Activated CD8-positive, alpha-beta memory T cell treated with anti-CD3 and anti-CD28 coated beads for 4 hours (primary cell): Measurements from ENCODE around the gene MTSS2.

Experiments used
- DNase-seq, 2 donors: peaks; one replicate each; pipeline ENCODE4 v3.0.0-alpha.2; 2020; ENCODE audit warnings: low read depth in 2 of 2

MTSS2 gene, protein sequence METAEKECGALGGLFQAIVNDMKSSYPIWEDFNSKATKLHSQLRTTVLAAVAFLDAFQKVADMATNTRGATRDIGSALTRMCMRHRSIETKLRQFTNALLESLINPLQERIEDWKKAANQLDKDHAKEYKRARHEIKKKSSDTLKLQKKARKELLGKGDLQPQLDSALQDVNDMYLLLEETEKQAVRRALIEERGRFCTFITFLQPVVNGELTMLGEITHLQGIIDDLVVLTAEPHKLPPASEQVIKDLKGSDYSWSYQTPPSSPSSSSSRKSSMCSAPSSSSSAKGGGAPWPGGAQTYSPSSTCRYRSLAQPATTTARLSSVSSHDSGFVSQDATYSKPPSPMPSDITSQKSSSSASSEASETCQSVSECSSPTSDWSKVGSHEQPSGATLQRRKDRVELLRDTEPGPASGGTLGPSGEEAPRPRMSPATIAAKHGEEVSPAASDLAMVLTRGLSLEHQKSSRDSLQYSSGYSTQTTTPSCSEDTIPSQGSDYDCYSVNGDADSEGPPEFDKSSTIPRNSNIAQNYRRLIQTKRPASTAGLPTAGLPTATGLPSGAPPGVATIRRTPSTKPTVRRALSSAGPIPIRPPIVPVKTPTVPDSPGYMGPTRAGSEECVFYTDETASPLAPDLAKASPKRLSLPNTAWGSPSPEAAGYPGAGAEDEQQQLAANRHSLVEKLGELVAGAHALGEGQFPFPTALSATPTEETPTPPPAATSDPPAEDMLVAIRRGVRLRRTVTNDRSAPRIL

DNA sequence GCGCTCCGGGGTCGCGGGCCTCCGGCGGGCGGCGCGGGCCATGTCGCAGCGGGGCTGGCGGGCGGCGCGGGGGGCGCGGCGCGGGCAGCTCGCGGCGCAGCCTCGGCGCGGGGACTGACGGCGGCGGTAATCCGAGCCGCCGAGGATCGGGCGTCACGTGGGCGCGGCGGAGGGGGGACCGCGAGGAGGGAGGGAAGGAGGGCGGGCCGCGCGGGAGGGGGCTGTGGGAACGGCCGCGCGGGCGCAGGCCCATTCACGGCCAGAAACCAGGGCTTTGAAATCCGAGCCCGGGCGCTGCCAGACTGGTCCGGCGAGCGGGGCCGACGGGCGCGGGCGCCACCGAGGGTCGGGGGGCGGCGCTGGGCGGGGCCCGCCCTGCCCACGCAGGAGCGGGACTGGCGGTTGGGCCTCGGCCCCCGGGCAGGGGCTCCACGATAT, at the start of gene MTSS2:
MTSS2 (minus strand) TSS at position 116 of the 438 bp plus-strand sequence. CDS start 262 bp downstream, outside the sequence.
- DNase-seq, result no peak

GRCh38 chr16:70735141-70735979, 49.5 kb upstream of the MTSS2 start:
- no peak for DNase-seq

- no peak for DNase-seq
Measured at GRCh38 chr16:70734522-70735095, 48.8 kb upstream of the MTSS2 start.

DNA sequence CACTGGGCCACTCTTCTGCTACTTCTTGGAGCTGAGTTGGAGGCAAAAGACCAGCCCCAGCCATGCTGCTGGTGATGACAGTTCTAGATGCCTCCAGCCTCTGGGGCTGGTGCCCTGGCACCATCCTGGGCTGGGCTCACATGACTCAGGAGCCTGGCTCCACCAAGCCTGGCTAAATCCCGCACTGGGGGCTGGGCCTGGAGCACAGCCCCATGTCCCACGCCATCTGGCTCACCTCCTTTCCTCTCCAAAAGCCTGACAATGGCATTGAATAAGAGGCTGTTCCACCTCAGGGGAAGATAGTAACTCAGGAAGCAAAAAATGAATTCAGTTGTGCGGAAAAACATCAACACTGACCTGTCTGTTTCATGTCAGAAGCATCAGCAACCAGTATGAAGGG, 45.1 kb upstream of the MTSS2 start:
- DNase-seq, result no peak

DNA sequence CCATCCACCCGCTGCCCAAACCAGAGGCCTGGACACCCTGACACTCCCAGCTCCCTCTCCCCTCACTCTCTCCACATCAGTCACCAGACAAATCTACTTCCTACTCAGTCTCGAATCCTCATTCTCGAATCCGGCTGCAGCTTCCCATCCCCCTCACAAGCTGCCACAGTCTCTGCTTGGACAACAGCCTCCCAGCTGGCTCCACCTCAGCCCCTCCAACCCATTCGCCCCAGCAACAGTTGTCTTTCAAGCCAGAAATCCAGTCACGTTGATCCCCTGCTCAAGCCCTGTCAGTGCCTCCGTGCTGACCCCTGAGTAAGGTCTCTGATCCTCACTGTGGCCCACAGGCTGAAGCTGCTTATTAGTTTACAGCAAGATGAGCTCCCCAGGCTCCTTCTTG, 44.2 kb upstream of the MTSS2 start:
- DNase-seq, result no peak

DNA sequence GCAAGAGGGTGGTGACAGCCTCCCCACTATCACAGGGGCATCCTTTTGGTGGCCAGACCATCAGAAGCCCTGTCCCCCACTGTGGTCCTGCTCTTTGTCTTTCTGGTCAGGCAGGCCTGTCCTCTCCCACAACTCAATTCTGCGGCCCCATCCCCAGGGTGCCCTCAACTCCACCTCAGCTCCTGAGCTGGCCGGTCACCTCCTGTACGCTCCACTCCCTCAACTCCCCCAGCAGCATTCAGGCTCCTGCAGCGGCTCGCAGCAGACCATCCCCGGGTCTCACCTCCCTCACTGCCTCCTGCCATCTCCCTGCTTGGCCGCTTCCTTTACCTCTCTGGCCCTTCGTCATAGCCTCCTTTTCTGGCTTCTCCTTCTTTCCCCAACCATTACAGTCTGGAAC, 43.4 kb upstream of the MTSS2 start:
- DNase-seq, result no peak

GRCh38 chr16:70728150-70728549, 42.3 kb upstream of the MTSS2 start:
- DNase-seq, result no peak

- no peak for DNase-seq
Measured at GRCh38 chr16:70726892-70727361, 41.1 kb upstream of the MTSS2 start.

DNA sequence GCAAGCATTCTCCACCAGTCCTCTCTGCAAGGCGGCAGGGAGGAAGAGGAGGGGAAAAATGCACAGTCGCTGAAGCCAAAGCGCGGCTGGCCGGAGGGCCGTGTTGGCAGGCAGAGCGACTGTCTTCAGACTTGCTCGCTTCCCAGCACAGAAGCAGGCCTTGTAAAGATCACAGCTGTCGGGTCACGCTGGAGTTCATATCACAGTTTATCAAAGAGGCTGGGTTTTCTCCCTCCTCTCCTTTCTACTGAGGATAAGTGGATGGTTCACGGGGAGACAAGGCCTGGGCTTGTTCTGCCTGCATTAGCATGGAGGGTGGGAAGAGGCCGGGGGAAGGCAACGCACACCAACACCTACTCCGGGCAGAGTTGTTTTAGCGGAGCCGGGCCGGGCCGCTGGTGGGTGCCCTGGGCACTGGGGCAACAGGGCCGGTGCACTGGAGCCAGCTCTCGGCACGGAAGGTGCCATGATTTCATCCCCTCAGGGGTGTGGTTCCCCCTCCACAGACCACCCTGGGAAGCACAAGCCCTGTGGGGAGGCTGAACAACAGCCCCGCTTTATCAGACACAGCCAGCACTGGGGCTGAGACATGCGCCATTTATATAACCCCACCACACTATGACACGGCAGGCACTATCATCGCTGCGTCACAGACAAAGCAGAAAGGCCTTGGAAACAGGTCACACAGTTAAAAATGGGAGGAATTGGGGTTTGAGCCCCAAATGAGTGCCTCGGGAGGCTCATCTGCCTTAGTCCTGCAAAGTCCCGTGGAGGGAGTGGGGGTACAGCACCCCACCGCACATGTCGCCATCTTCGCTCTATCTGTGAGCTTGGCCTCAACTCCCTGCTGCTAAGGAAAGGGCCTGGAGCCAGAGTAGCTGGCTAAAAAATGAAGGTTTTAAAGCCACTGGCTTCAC, 40.3 kb upstream of the MTSS2 start:
- DNase-seq, result no peak

DNA sequence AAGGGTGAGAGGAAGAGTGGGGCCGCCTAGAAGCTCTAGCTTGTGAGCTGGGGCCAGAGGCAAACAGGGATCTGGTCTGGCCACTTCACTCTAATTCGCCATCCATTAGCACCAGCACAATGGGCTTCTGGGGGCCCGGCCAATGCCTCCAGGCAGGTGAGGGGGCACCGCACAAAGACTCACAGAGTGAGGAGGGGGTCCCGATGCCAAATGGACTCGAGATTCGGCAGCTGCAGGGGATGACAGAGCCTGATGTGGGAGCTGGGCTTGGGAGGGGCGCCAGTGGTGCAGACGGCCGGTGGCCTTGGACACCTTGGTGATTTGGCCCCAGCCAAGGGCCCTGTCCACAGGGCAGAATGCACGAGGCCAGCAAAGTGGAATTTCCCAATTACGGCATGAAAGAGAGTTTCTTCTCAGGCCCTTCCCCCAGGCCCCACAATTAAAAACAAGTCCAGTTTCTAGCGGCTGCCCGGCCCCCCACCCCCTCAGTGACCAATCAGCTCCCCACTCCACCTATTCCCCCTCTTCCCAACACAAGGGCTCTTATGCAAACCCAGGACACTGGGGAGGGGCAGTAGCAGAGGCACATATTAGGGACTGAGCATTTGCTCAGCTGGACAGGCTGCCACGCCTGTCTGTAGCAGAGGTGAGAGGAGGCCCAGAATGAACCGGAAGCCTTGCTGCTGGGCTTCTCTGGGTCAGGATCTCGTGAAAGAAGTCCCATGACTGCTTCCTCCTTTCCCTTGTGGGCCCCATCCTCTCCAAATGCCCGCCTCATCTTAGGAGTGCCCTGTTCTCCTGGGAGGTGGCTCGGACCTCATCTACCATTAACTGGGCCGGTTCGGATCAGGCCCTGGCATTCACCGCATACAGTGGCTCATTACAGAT, 39.4 kb upstream of the MTSS2 start:
- DNase-seq, result no peak

DNA sequence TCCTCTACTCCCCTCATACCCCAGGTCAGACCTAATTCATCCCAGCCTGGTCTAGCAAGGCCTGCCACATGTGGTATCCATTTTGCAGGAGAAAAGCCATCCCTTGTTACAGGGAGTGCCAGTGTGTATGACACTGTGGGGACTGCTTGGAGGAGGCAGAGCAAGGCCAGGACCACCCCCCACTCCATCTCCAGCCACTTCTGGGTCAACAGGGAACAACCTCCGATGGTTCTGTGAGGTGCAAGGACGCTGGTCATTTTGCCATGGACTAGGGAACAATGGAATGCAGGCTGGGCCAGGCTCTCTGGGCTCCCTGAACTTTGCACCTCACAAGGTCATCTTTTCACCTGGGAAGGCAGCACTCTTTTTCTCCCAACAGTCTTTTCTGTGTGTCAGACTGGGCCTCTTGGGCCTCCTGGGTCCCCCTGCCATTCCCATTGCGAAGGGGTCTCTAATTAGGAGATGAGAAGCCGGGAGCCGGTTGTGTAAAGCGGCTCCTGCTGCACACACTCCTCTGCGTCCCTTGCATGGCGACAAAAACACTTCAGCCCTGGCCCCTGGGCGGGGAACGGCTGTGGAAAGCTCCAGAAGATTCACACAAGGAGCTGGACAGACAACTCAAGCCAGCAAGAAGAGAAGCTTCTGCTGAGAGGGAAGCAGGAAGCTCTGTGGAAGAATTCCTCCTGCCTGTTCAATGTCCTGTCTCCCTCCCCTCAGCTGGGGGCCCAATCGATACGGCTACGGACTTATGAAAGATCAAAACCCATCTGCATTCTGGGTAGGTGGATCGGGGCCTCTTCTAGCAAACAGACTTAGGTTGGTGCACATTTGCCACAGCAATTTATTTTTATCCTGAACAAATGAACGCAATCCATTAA, 38.5 kb upstream of the MTSS2 start:
- no peak for DNase-seq

GRCh38 chr16:70723740-70724145, 37.9 kb upstream of the MTSS2 start:
- no peak for DNase-seq

GRCh38 chr16:70721202-70721963, 35.5 kb upstream of the MTSS2 start:
- no peak for DNase-seq

DNA sequence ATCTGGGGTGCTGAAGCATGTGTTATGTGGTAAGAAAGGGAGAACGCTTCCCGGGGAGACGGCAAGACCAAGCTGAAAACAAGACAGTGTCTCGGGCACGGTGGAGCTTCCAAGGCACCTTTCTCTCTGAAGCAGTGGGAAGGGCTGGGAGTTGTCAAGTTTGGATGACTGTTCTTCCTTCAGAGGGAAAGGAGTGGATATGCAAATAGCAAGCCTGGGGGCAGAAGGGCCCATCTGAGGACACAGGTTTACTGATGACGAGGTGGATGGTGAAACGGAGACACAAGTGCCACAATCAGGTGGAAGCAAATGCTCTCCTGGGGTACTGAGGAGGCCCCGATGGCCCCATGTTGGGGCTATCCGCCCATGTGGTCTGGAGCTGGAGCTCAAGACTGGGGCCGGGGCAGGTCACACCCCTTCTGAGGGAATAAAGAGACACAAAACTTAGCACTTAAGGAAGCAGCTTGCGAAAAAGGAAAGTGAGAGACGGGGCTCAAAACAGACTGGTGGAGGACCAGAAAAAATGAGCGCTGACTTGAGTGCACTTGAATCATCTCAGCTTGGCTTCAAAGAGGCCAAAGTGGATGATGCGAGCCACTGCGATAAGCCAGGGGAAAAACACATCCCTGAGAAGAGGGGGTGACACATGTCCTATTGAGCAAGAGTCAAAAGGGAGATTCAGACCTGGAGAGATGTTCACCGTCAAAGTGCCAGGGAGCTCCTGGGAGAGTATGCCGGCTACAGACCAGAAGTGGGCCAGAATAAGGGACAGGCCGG, 34.8 kb upstream of the MTSS2 start:
- no peak for DNase-seq

DNA sequence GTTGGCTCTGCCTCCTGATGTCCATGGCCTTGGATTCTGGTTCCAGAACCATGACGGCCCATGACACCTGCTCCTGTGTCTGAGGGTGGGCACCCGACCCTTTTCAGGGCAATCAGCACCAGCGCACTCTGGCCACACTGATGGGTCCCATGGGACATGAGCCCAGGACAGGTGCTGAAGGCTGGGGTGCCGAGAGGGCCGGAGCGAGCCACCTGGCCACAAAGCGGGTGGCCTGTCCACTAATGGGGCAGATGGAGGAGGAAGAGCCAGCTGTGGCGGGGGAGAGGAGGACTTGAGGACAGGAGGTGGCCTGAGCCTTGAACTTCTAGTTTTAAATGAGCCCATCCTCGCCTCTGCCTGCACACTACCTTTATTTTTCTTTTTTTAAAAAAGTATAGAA, 31.2 kb upstream of the MTSS2 start:
- no peak for DNase-seq

GRCh38 chr16:70715860-70716357, 30.1 kb upstream of the MTSS2 start:
- DNase-seq, result no peak
